ENCODE results near the gene TSPO2. TPM values are rescaled to one million over a fixed set of nuclear protein-coding genes. Genes with fewer than 3 reads are reported as not detected.

TSPO2 gene
- total and polyA plus RNA-seq, 9 of the 15 experiments (the other 6 are each of a cell fraction or from before 2014, with no cell fraction given), result not detected

GRCh38 chr6:41011673-41012072, 30.6 kb upstream of the TSPO2 start:
- TF ChIP-seq NONO (IDR thresholded peaks at IDR 0.05; ENCODE audit: low read depth in 2 of 2, low read length in 1 of 2), result no peak
- no peak for TF ChIP-seq NKRF (IDR thresholded peaks at IDR 0.05; ENCODE audit: borderline replicate concordance)
- no peak for TF ChIP-seq ZNF764 (CRISPR knock-in tag; IDR thresholded peaks at IDR 0.05; ENCODE audit: low read depth)
- TF ChIP-seq FUS (optimal IDR thresholded peaks at IDR 0.05; ENCODE audit: low read depth, low read length), result no peak
- TF ChIP-seq RNF2 (IDR thresholded peaks at IDR 0.05), result no peak
- no peak for TF ChIP-seq SNRNP70 (optimal IDR thresholded peaks at IDR 0.05; ENCODE audit: low read depth, low read length)
- TF ChIP-seq PHF21A (IDR thresholded peaks at IDR 0.05; ENCODE audit: borderline replicate concordance, low read depth), result no peak
- no peak for TF ChIP-seq DEAF1 (CRISPR knock-in tag; IDR thresholded peaks at IDR 0.05)
- no peak for TF ChIP-seq SREBF2 (CRISPR knock-in tag; IDR thresholded peaks at IDR 0.05)
- TF ChIP-seq POLR3G (IDR thresholded peaks at IDR 0.05; ENCODE audit: extremely low read depth, insufficient read length, insufficient replicate concordance), result no peak
- TF ChIP-seq ZZZ3 (IDR thresholded peaks at IDR 0.05), result no peak
- TF ChIP-seq CHD4 (IDR thresholded peaks at IDR 0.05; ENCODE audit: insufficient read depth, insufficient replicate concordance, low read depth, low read length, poor library complexity, severe bottlenecking), result no peak
- no peak for TF ChIP-seq ZNF830 (CRISPR knock-in tag; IDR thresholded peaks at IDR 0.05)
- TF ChIP-seq ZFPM2 (CRISPR knock-in tag; IDR thresholded peaks at IDR 0.05), result no peak
- no peak for TF ChIP-seq RBM22 (IDR thresholded peaks at IDR 0.05; ENCODE audit: low read depth, low read length, poor library complexity, severe bottlenecking)
- TF ChIP-seq POLR2AphosphoS2 (IDR thresholded peaks at IDR 0.05; ENCODE audit: low read length), result no peak
- TF ChIP-seq ZNF165 (CRISPR knock-in tag; IDR thresholded peaks at IDR 0.05; ENCODE audit: borderline replicate concordance), result no peak
- CTCF ChIA-PET (ENCODE audit: low intra/inter-chr PET ratio), result no interaction called here
- no peak overlapping the region for H3K4me2 ChIP-seq (ENCODE audit: insufficient read depth, low read length)
- 0% methylated on average over 2 of the region's 2 CpGs for WGBS (ENCODE audit: insufficient coverage, low coverage, missing lambda C conversion rate)
- no peaks in the 10 kb centered on the region; the same call in 1 of the 2 replicates for H4K20me1 ChIP-seq (replicated peaks; ENCODE audit: control insufficient read depth, insufficient read depth, low read length)
- H3K27me3 ChIP-seq (ENCODE audit: control insufficient read depth in 2 of 2, insufficient read depth in 2 of 2, low read length in 2 of 2), result peaks cover 7 to 26% of the 10 kb centered on the region in 2 experiments; a peak in 3 of 5 replicates
- H3K27ac ChIP-seq (ENCODE audit: extremely low read depth, low read depth, low read length), result no peak overlapping the region
- ATAC-seq (no peak), FAIRE-seq (no peak), DNase-seq (ENCODE audit: extremely low read depth in 1 of 4, low spot score in 3 of 4) (no peak)
- no peaks in the 10 kb centered on the region for H3K79me2 ChIP-seq (ENCODE audit: control insufficient read depth, insufficient read depth, low read length)
- BruUV-seq (replicated peaks), result no TSS peak
- H3K36me3 ChIP-seq (ENCODE audit: control insufficient read depth, insufficient read depth, low read length), result no peaks in the 10 kb centered on the region
- no peaks in the 10 kb centered on the region for H3K9me1 ChIP-seq (ENCODE audit: control insufficient read depth, insufficient read depth, low read length)
- no peaks in the 10 kb centered on the region for H3K4me1 ChIP-seq (replicated peaks in 1 of 2; ENCODE audit: control insufficient read depth in 2 of 2, insufficient read depth in 2 of 2, low read length in 2 of 2)
- H3K9me3 ChIP-seq (replicated peaks; ENCODE audit: control insufficient read depth, insufficient read depth, low read depth, low read length), result no peaks in the 10 kb centered on the region
- no peak overlapping the region for H2AFZ ChIP-seq (ENCODE audit: low read depth, low read length)
- H3K4me3 ChIP-seq, result no peak overlapping the region
- POLR2A ChIA-PET, result interaction anchor here (0.6 kb wide), 1 partner anchor 1373 kb away, joined by 3 read pairs; no protein-coding TSS in a partner anchor
- intact Hi-C loops (cut with micrococcal nuclease), result no loop called here
- H3K9ac ChIP-seq (ENCODE audit: insufficient read depth in 1 of 2, low read depth in 2 of 2, low read length in 2 of 2), result no peak overlapping the region
- in situ Hi-C loops (cut with MboI), result no loop called here

All from K562 (cell line).